NCI-H187 treated with DMSO at 0.1 percent for 48 hours (cell line): Measurements from ENCODE around the gene PRR5L.

Source experiments
- DNase-seq: peaks from one replicate; lab custom pipeline; 2025; lab: John Stamatoyannopoulos, UW

The PRR5L gene

GRCh38 chr11:36400766-36401455 lies 104.8 kb downstream of the PRR5L start:
- no peak for DNase-seq

DNA sequence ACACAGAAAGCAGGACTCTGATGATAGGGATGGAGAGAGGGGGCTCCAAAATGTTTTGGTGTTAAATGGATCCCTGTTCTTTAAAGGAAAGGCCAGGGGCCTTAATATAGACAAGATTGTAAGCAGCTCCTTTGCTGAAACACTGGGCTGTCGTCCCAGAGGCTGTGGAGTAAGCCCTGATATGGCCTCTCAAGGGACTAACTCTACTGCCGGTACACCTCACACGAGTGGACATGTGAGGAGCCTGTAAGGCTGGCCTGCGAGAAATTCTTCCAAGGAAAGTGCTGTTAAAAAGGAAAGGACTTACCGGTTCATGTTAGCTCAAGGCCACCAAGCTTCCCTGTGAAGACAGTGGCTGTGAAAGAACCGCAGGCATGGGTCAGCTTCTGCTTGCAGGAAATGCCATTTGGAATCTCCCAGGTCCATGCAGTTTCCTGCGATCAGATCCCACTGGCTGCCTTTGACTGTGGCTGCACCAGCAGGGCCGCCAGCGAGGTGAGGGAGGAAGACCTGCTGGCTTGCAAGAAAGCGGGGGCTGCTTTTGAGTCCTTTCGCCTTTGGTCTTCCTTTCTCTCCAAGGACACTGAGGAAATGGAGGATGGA lies 106.6 kb downstream of the PRR5L start:
- no peak for DNase-seq

DNA sequence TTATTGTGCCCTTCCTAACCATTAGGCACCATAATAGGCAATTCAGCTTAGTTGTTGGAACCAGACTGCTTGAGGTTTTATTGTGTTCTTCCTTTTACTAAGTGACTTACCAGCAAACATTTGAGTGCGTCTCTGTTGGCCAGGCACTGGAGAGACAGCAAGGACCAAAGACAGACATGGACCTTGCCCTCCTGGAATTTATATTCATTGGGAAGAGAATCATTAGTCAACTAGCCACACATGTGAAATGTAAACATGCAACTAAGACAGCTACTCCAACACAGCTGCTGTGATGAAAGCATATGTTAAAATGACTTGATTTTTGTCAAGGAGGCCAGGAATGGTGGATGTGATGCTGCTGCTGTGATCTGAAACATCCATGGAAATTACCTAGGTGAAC lies 107.6 kb downstream of the PRR5L start:
- DNase-seq: no peak

DNA sequence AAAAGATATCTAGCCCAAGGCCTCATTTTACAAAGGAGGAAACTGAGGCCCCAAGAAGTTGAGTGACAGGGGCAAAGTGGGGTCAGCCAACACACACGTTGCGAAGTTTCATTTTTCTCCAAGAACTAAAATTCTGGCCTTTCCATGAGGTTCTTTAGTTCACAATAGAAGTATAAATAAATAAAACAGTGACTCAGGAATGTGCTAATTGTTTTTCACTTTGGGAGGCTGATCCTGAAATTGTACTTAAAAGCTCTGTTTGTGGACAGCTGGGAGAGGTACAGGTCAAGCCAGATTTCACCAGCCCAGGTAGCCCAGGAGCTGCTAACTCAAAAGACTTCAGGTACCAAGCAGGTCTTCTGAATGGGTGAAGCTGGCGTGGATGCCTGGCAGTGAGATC lies 108.7 kb downstream of the PRR5L start:
- DNase-seq: no peak

- no peak for DNase-seq
Observed at GRCh38 chr11:36405585-36406367, 109.7 kb downstream of the PRR5L start.

- DNase-seq: no peak
Observed at GRCh38 chr11:36407356-36407755, 111.3 kb downstream of the PRR5L start.

DNA sequence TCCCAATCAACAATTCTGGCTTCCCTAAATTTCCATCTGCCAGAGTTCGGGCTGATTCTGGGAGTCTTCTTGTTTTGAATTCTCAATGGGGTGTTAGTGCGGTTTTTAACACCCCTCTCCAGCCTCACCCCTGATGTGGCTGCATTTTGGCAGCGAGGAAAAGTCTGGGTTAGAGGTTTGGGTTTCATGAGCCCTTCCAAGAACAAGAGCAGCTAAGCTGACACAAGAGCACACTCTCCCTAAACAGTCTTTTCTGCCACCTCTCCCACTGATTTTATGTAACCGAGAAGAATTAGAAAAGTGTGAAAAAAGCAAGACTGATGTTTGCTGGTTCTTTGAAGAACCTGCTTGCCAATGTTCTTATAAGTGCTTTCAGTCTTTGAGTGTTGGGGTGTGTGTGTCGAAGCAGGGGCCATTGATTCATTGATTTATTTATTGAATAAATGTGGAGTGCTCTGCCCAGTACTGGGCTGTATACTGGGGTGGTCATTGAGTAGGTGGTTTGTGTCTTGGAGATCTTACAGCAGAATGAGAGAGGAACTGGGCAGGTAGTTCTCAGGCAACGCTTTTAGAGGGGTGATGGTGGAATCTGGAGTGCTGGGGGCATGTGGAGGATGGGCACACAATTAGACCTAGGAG lies 112.5 kb downstream of the PRR5L start:
- no peak for DNase-seq

- DNase-seq: no peak
Observed at GRCh38 chr11:36409152-36409816, 113.2 kb downstream of the PRR5L start.

- DNase-seq: no peak
Observed at GRCh38 chr11:36411202-36411640, 115.1 kb downstream of the PRR5L start.

GRCh38 chr11:36412781-36413383 lies 116.8 kb downstream of the PRR5L start:
- DNase-seq: no peak

DNA sequence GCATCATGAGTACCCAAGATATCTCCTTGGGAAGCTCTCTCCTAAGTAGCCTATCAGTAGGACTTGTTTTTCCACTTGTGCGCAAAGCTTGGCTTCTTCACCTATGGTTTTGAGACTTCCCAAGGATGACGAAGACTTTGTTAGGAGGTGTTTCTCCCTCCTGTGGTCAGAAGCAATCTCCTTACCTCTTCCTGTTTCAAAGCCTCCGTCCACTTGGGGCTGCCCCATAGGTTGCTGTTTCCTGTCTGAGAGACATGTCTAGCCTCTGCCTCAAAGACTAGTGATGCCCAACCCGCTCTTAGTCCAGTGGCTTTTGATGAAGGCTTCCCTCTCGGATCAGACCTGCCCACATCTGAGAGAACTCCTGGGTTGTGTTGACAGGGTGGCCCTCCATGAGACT lies 121.1 kb downstream of the PRR5L start:
- no peak for DNase-seq

GRCh38 chr11:36419791-36420424 lies 123.8 kb downstream of the PRR5L start:
- no peak for DNase-seq

GRCh38 chr11:36421546-36422155 lies 125.6 kb downstream of the PRR5L start:
- DNase-seq: no peak

- DNase-seq: no peak
Observed at GRCh38 chr11:36425561-36426081, 129.5 kb downstream of the PRR5L start.

DNA sequence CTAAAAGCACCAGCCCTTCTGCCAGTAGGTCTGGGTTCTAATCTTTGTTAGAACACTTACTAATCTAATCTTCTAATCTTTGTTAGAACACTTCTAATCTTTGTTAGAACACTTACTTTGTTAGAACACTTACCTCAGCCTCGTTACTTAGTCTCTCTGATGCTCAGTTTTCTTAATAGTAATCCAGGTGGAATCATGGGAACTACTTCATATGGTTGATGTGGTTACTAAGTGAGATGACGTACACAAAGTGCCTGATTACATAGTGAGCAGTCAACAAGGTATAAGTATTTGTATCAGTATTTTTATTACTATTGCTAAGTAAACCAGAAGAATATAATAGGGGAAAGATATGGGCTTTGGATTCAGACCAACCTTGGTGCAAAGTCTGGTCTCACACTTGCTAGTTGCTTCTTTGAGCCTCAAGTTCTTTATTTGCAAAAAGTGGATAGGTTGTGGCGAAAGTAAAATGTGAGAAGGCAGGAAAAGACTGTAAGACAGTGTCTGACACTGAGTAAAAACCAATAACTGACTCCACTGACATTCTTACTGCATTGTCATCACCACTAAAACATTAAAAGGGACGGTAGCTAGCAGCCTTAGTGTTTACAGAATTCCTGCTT lies 130.2 kb downstream of the PRR5L start:
- no peak for DNase-seq

DNA sequence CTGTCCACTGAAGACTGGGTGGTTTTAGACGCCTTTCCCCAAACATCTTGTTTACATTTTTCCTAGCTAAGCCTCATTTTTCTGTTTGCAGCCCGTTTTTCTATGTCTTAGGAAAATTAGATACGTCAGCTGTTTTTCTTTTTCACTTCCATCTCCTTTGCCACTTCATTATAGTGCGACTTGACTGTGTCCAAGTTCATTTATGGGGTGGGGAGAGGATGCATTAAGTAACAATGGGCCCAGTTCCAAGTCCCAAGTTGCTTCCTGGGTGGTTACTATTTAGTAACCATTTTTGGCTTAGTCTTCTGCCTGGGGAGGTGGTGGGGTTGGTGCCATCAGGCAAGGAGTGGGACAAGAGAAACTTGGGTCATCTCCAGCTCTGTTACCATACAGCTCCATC lies 131.0 kb downstream of the PRR5L start:
- DNase-seq: no peak

GRCh38 chr11:36427876-36428275 lies 131.8 kb downstream of the PRR5L start:
- DNase-seq: no peak

DNA sequence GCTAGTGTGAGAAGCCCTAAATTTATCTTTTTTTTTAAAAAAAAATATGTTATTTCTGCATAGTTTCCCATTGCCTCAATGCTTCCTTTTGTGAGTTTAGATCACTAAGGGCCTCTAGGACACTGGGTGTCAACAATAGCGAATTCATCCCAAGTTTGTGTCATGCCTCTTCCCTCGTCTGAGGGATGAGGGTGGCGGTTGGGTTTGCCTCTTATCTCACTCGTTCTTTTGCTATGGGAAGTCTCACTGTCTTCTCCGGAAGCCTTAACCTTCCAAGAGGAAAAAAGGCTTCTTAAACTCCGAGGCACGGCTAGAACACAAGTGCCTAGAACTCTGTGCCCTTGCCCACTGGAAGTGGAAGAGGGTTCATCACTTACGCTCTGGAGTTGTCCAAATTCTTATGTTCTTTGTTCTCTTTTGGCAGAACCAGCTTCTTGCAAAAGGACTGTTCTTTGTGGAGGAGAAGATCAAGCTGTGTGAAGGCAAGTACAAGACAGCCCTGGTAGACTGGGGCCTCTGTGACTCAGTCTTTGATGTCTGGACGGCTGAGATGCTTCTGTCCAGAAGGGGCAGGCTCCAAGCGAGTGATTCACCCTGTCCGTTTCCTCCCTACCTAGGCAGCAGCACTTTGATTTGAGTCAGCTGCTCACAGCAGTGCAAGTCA lies 135.5 kb downstream of the PRR5L start:
- DNase-seq: no peak

DNA sequence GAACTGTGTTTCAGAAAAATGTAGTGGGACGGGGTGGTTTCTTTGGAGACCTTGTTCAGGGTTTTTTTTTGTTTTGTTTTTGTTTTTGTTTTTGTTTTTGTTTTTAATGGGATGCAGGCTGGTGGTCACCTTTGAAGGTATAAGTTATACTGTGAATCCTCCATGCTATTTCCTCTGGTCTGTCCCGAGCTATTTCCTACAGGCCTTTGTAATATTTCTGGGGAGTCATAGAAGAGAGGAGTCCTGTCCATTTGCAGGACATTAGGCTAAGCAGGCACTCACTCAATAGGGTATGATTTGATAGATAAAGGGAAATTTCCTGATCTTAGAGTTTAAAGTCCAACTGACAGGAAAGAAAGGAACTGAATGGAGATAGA lies 136.0 kb downstream of the PRR5L start:
- DNase-seq: no peak

- no peak for DNase-seq
Observed at GRCh38 chr11:36432738-36433137, 136.7 kb downstream of the PRR5L start.
